Cardiac muscle cell (in vitro differentiated cells and primary cell): Measurements from ENCODE around the gene TIMELESS. TPM values are rescaled to one million over a fixed set of nuclear protein-coding genes. Genes with fewer than 3 reads are reported as not detected.

ENCODE experiments used
- DNase-seq, 2 donors: peaks; one replicate each; pipeline versions ENCODE4 v3.0.0 to v3.0.0-alpha.2; 2010 to 2017; ENCODE audit warnings: low read depth in 1 of 2, low spot score in 1 of 2
- H3K27ac ChIP-seq: fragments of 200-600 bp; sonication (generic); 2 replicates; pipeline ENCODE4 v1.5.1; 2016
- H3K27me3 ChIP-seq: fragments of 200-600 bp; sonication (generic); 2 replicates; pipeline ENCODE4 v1.6.0; 2016; ENCODE audit warnings: control low read depth
- H3K36me3 ChIP-seq: fragments of 200-600 bp; sonication (generic); 2 replicates; pipeline ENCODE4 v1.5.1; 2016; ENCODE audit warnings: control low read depth
- H3K4me1 ChIP-seq: fragments of 200-600 bp; sonication (generic); 2 replicates; pipeline ENCODE4 v1.8.1; 2017; ENCODE audit warnings: low read depth, mild to moderate bottlenecking, mixed run types
- H3K4me3 ChIP-seq: fragments of 200-600 bp; sonication (generic); 2 replicates; pipeline ENCODE4 v1.5.1; 2016; ENCODE audit warnings: mild to moderate bottlenecking
- H3K9me3 ChIP-seq: fragments of 200-600 bp; sonication (generic); 2 replicates; pipeline ENCODE4 v1.5.1; 2017; ENCODE audit warnings: low read depth, mild to moderate bottlenecking, control low read depth
- CTCF ChIP-seq: IDR thresholded peaks from 2 replicates; pipeline ENCODE4 v1.5.1; 2012; ENCODE audit warnings: low read depth, mild to moderate bottlenecking, low read length
- polyA plus RNA-seq: library from polyadenylated mRNA; unstranded; fragments of >200 nt; fragmentation: Nextera tagmentation; extraction: Ambion mirVana; gene quantifications from 2 replicates; pipeline ENCODE4 v1.2.1, GENCODE V29; 2016
- total RNA-seq: library from RNA; depleted of rRNA; stranded (reverse); fragments of >200 nt; gene quantifications from 2 replicates; pipeline ENCODE4 v1.2.3, GENCODE V29; 2016

The TIMELESS gene
- total and polyA plus RNA-seq, 2 experiments from 2014 or later = 19.6 to 22.7 TPM

GRCh38 chr12:56385873-56386272 is 63.4 kb downstream of the TIMELESS start:
- no peaks in the 10 kb centered on the region for H3K9me3 ChIP-seq
- H3K4me3 ChIP-seq = no peak overlapping the region
- DNase-seq = peak in 1 of 2 donors; percentile 6
- TF ChIP-seq CTCF = no peak
- H3K36me3 ChIP-seq = no peaks in the 10 kb centered on the region
- no peaks in the 10 kb centered on the region for H3K4me1 ChIP-seq
- H3K27me3 ChIP-seq = no peaks in the 10 kb centered on the region
- H3K27ac ChIP-seq = no peak overlapping the region

GRCh38 chr12:56382611-56383010 is 66.6 kb downstream of the TIMELESS start:
- no peak for DNase-seq
- no peak for TF ChIP-seq CTCF
- no peaks in the 10 kb centered on the region for H3K4me1 ChIP-seq
- H3K9me3 ChIP-seq = no peaks in the 10 kb centered on the region
- H3K4me3 ChIP-seq = no peak overlapping the region
- H3K36me3 ChIP-seq = no peaks in the 10 kb centered on the region
- no peak overlapping the region for H3K27ac ChIP-seq
- H3K27me3 ChIP-seq = no peaks in the 10 kb centered on the region

GRCh38 chr12:56377989-56378316 is 71.3 kb downstream of the TIMELESS start:
- DNase-seq = no peak
- no peaks in the 10 kb centered on the region for H3K4me1 ChIP-seq

GRCh38 chr12:56377310-56377988 is 71.8 kb downstream of the TIMELESS start:
- Histone ChIP-seq H3K9me3 (no peaks in the 10 kb centered on the region), H3K36me3 (no peaks in the 10 kb centered on the region), H3K27ac (no peak overlapping the region), H3K4me1 (no peaks in the 10 kb centered on the region), H3K4me3 (no peak overlapping the region), H3K27me3 (no peaks in the 10 kb centered on the region)
- no peak for TF ChIP-seq CTCF
- DNase-seq = no peak

More at GRCh38 chr12:56377989-56378316, 71.3 kb downstream of the TIMELESS start:
- Histone ChIP-seq H3K9me3 (no peaks in the 10 kb centered on the region), H3K27me3 (no peaks in the 10 kb centered on the region), H3K4me3 (no peak overlapping the region), H3K36me3 (no peaks in the 10 kb centered on the region), H3K27ac (no peak overlapping the region)
- no peak for TF ChIP-seq CTCF

GRCh38 chr12:56375598-56376434 is 73.4 kb downstream of the TIMELESS start:
- no peaks in the 10 kb centered on the region for H3K27me3 ChIP-seq
- no peaks in the 10 kb centered on the region for H3K9me3 ChIP-seq
- no peaks in the 10 kb centered on the region for H3K36me3 ChIP-seq
- no peak overlapping the region for H3K4me3 ChIP-seq
- H3K27ac ChIP-seq = no peak overlapping the region
- no peak for TF ChIP-seq CTCF
- H3K4me1 ChIP-seq = no peaks in the 10 kb centered on the region
- DNase-seq = no peak
